Measurements from ENCODE around the gene BICD1. TPM values are rescaled to one million over a fixed set of nuclear protein-coding genes. Genes with fewer than 3 reads are reported as not detected.
A peak's percentile ranks its signal among the peaks of the same experiment; 100 is the strongest.

Gene BICD1
- total RNA-seq, 2 donors from 2014 or later = 15.1 to 18.4 TPM

DNA sequence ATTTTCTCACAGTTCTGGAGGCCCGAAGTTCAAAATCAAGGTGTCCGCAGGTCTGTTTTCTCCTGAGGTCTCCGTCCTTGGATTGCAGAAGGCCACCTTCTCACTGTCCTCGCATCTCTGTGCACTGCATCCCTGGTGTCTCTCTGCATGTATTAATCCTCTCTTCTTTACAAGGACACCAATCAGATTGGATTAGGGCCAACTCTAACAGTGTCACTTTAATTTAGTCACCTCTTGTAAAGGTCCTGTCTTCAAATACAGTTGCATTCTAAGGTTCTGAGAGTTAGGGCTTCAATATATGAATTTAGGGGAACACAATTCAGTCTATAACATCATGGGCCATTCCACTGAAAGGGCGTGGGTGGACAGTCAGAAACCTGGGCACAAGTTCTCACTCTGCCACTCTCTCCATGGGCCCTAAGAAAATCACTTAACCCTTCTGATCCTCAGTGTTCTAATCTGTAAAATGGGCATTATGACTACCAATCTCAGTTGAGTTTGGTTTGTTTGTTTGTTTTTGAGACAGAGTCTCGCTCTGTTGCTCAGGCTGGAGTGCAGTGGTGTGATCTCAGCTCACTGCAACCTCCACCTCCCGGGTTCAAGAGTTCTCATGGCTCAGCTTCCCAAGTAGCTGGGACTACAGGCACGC is 251.1 kb downstream of the BICD1 start:
- H3K9me3 Mint-ChIP-seq = no peaks in the 10 kb centered on the region
- ATAC-seq (no peak), DNase-seq (ENCODE audit: low spot score in 2 of 2) (no peak)
- no peak overlapping the region for H3K27ac Mint-ChIP-seq
- no peaks in the 10 kb centered on the region for H3K36me3 Mint-ChIP-seq

GRCh38 chr12:32360956-32361355 is 254.3 kb downstream of the BICD1 start:
- no peak for ATAC-seq
- Mint-ChIP-seq H3K27ac (no peak overlapping the region), H3K36me3 (no peaks in the 10 kb centered on the region), H3K9me3 (no peaks in the 10 kb centered on the region)
- DNase-seq (ENCODE audit: low spot score in 2 of 2) = no peak

- Mint-ChIP-seq H3K36me3 (no peaks in the 10 kb centered on the region), H3K27ac (no peak overlapping the region), H3K9me3 (no peaks in the 10 kb centered on the region)
- ATAC-seq = no peak
- no peak for DNase-seq (ENCODE audit: low spot score in 2 of 2)
These were observed 256.2 kb downstream of the BICD1 start for GRCh38 chr12:32362892-32363291.

- DNase-seq (ENCODE audit: low spot score in 2 of 2) (peak in 1 of 2 donors; percentile 32), ATAC-seq (peak; percentile 48 to 59)
- no peaks in the 10 kb centered on the region for H3K9me3 Mint-ChIP-seq
- H3K27ac Mint-ChIP-seq = no peak overlapping the region
- no peaks in the 10 kb centered on the region for H3K36me3 Mint-ChIP-seq
These were observed 258.9 kb downstream of the BICD1 start for GRCh38 chr12:32365473-32366064.

DNA sequence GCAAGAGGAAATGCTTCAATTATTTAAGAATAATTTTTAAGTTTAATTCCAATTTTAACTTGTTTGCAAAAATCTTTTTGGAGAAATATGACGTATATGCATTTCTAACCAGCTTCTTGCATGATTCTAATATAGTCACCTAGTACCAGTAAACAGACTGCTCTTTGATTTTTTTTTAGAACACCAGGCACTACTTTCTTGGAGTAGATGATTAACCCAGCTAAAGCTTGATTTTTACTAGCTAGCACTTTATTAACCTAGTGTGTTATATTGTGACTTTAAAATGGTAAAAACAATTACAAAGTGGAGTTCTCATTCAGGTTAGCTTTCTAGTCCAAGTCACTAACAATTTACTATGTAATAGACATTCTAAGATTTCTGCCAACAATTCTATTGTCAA is 260.1 kb downstream of the BICD1 start:
- H3K9me3 Mint-ChIP-seq = no peaks in the 10 kb centered on the region
- no peak overlapping the region for H3K27ac Mint-ChIP-seq
- DNase-seq (ENCODE audit: low spot score in 2 of 2) = no peak
- ATAC-seq = no peak
- no peaks in the 10 kb centered on the region for H3K36me3 Mint-ChIP-seq

- no peak overlapping the region for H3K27ac Mint-ChIP-seq
- ATAC-seq = no peak
These were observed 260.7 kb downstream of the BICD1 start for GRCh38 chr12:32367381-32367780.

GRCh38 chr12:32369202-32369601 is 262.6 kb downstream of the BICD1 start:
- DNase-seq (ENCODE audit: low spot score in 2 of 2) (no peak), ATAC-seq (no peak)
- H3K36me3 Mint-ChIP-seq = no peaks in the 10 kb centered on the region

More at GRCh38 chr12:32367381-32367780, 260.7 kb downstream of the BICD1 start:
- Mint-ChIP-seq H3K9me3 (no peaks in the 10 kb centered on the region), H3K36me3 (no peaks in the 10 kb centered on the region)
- DNase-seq (ENCODE audit: low spot score in 2 of 2) = no peak

GRCh38 chr12:32377344-32378055 is 270.9 kb downstream of the BICD1 start:
- DNase-seq (ENCODE audit: low spot score in 2 of 2) = no peak
- ATAC-seq = no peak
- Mint-ChIP-seq H3K9me3 (no peaks in the 10 kb centered on the region), H3K27ac (no peak overlapping the region), H3K36me3 (no peaks in the 10 kb centered on the region)

More at GRCh38 chr12:32369202-32369601, 262.6 kb downstream of the BICD1 start:
- no peaks in the 10 kb centered on the region for H3K9me3 Mint-ChIP-seq
- H3K27ac Mint-ChIP-seq = no peak overlapping the region

DNA sequence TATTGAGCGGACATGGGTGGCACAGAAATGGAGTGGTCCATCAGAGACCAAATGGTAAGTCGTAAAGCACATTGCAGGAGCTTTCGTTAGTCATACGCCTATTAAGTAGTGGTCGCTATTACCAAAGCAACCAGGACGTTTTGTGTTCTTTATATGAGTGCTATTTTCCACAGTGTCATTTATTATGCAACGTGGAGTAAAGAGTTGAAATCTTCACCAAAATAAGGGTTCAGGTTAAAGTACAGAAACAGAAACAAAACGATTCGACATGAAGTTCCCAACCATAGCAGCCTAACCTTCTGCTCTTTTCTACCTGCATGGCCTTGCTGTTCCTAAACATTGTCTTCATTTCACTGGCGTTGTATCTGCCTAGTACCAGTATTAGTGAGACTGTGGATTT is 272.6 kb downstream of the BICD1 start:
- no peaks in the 10 kb centered on the region for H3K36me3 Mint-ChIP-seq
- no peak overlapping the region for H3K27ac Mint-ChIP-seq
- no peak for ATAC-seq
- no peaks in the 10 kb centered on the region for H3K9me3 Mint-ChIP-seq
- DNase-seq (ENCODE audit: low spot score in 2 of 2) = no peak

DNA sequence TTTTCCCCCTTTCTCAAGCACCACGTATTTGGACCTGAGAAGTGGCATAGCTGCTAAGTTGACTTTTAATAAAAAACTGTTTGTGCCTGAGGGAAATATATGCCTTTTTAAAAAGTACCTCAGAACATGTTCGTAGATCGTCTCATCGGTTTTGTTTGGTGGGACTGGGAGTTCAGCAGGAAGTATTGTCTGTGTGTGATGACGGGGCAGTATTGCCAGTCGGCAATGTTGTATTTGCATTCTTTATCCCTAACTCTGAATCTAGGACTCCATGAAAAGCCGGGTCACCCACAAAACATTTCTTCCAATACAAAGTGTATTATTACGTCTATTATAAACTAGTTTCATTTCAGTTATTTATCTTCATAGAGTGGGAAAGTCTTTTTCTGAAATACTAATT is 273.0 kb downstream of the BICD1 start:
- no peak for DNase-seq (ENCODE audit: low spot score in 2 of 2)
- H3K9me3 Mint-ChIP-seq = no peaks in the 10 kb centered on the region
- no peaks in the 10 kb centered on the region for H3K36me3 Mint-ChIP-seq
- ATAC-seq = no peak
- H3K27ac Mint-ChIP-seq = no peak overlapping the region

GRCh38 chr12:32382226-32382625 is 275.6 kb downstream of the BICD1 start:
- Mint-ChIP-seq H3K9me3 (no peaks in the 10 kb centered on the region), H3K36me3 (no peaks in the 10 kb centered on the region), H3K27ac (no peak overlapping the region)
- DNase-seq (ENCODE audit: low spot score in 2 of 2) (no peak), ATAC-seq (no peak)

DNA sequence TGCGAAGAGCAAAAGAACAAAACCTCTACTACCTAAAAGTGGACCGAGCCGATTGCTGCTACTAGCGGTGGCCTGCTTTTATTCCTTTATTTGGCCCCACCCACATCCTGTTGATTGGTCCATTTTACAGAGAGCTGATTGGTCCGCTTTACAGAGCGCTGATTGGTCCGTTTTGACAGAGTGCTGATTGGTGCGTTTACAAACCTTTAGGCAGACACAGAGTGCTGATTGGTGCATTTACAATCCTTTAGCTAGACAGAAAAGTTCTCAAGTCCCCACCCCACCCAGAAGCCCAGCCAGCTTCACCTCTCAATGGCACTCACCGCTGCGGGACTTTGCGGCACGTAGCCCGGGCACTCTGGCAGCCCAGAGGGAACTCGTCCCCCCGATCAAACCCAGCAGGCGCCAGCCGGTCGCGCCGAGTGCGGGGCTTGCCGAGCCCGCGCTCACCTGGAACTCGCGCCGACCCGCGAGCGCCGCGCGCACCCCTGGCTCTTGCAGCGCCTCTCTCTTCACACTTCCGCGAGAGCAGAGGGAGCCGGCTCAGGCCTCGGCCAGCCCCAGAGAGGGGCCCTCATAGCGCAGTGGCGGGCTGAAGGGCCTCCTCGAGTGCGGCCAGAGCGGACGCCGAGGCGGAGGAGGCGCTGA is 284.0 kb downstream of the BICD1 start:
- peak; percentile 46 to 75 for ATAC-seq
- no peak overlapping the region for H3K27ac Mint-ChIP-seq
- no peaks in the 10 kb centered on the region for H3K36me3 Mint-ChIP-seq
- no peaks in the 10 kb centered on the region for H3K9me3 Mint-ChIP-seq
- DNase-seq (ENCODE audit: low spot score in 2 of 2) = peak in 1 of 2 donors; percentile 17

- Mint-ChIP-seq H3K36me3 (peaks cover 0 to 5% of the 10 kb centered on the region in 2 donors), H3K9me3 (no peaks in the 10 kb centered on the region), H3K27ac (no peak overlapping the region)
- ATAC-seq (no peak), DNase-seq (ENCODE audit: low spot score in 2 of 2) (no peak)
These were observed 288.4 kb downstream of the BICD1 start for GRCh38 chr12:32395026-32395425.

GRCh38 chr12:32397696-32398095 is 291.0 kb downstream of the BICD1 start:
- ATAC-seq = no peak
- H3K27ac Mint-ChIP-seq = no peak overlapping the region
- H3K9me3 Mint-ChIP-seq = no peaks in the 10 kb centered on the region
- DNase-seq (ENCODE audit: low spot score in 2 of 2) = no peak
- peaks cover 0 to 5% of the 10 kb centered on the region in 2 donors for H3K36me3 Mint-ChIP-seq

DNA sequence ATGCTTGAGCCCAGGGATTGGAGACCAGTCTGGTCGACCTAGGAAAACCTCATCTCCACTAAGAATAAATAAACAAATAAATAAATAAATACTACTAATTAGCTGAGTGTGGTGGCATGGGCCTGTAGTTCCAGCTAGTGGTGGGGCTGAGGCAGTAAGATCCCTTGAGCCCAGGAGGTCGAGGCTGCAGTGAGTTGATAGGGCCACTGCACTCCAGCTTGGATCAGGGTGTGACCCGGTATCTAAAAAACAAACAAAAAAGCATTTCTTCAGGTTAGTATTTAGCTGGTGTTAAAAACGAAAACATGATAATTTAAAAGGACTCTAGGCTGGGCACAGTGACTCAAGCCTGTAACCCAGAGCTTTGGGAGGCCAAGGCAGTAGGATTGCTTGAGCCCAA is 291.5 kb downstream of the BICD1 start:
- Mint-ChIP-seq H3K9me3 (no peaks in the 10 kb centered on the region), H3K36me3 (peaks cover 0 to 5% of the 10 kb centered on the region in 2 donors), H3K27ac (no peak overlapping the region)
- no peak for DNase-seq (ENCODE audit: low spot score in 2 of 2)
- no peak for ATAC-seq

GRCh38 chr12:32398816-32399369 is 292.2 kb downstream of the BICD1 start:
- DNase-seq (ENCODE audit: low spot score in 2 of 2) (no peak), ATAC-seq (no peak)
- Mint-ChIP-seq H3K36me3 (peaks cover 0 to 5% of the 10 kb centered on the region in 2 donors), H3K27ac (no peak overlapping the region), H3K9me3 (no peaks in the 10 kb centered on the region)

All from activated naive CD4-positive, alpha-beta T cell treated with anti-CD3 and anti-CD28 coated beads, Interleukin-2, amount 50 U/mL, for 72 hours (primary cell).